Heart right ventricle (tissue), 16 donors: ENCODE data around the gene PDE3A. TPM values are rescaled to one million over a fixed set of nuclear protein-coding genes. Genes with fewer than 3 reads are reported as not detected.
"Not testable (repeated sequence)": the region's sequence is repeated elsewhere in the genome, so short reads cannot be mapped to it uniquely, and the experiment has no call there.

Experiments
- ATAC-seq, 8 donors: fragments of 200-7000 bp; cut with Tn5 transposase; one replicate each; pipeline ENCODE4 v1.9.1; 2020; ENCODE audit warnings: mild to moderate bottlenecking in 8 of 8, moderate library complexity in 8 of 8, moderate number of reproducible peaks in 1 of 8
- DNase-seq, 2 donors: peaks; one replicate each; pipeline ENCODE4 v3.0.0-alpha.2; 2020
- H3K27ac ChIP-seq, 10 donors: fragments of 200-600 bp; sonication (generic) in 2 of 10; one replicate each; pipeline versions ENCODE4 v1.5.0 to v1.8.0; 2020 to 2022; ENCODE audit warnings: mild to moderate bottlenecking in 3 of 10
- H3K27me3 ChIP-seq, 7 donors: fragments of 200-600 bp; one replicate each; pipeline ENCODE4 v1.8.0; 2021 to 2022; ENCODE audit warnings: mild to moderate bottlenecking in 2 of 7
- H3K36me3 ChIP-seq, 9 donors: fragments of 200-600 bp; sonication (generic) in 1 of 9; one replicate each; pipeline versions ENCODE4 v1.5.0 to v1.8.0; 2020 to 2022; ENCODE audit warnings: mild to moderate bottlenecking in 2 of 9
- H3K4me1 ChIP-seq, 9 donors: fragments of 200-600 bp; sonication (generic) in 1 of 9; one replicate each; pipeline versions ENCODE4 v1.5.0 to v1.8.0; 2020 to 2022; ENCODE audit warnings: mild to moderate bottlenecking in 4 of 9
- H3K4me3 ChIP-seq, 10 donors: fragments of 200-600 bp; sonication (generic) in 2 of 10; one replicate each; pipeline versions ENCODE4 v1.5.0 to v1.8.0; 2020 to 2022; ENCODE audit warnings: mild to moderate bottlenecking in 7 of 10, moderate library complexity in 2 of 10
- H3K9me3 ChIP-seq, 11 donors: fragments of 200-600 bp in 10 of 11; sonication (generic) in 2 of 11; one replicate each; pipeline versions ENCODE4 v1.5.0 to v1.8.0; 2013 to 2022; ENCODE audit warnings: mild to moderate bottlenecking in 2 of 11, control low read depth in 1 of 11, moderate library complexity in 1 of 11
- WGBS, 2 donors: extraction: QIAGEN DNeasy Blood & Tissue Kit; methylation state at CpG; one replicate each; pipeline ENCODE4 v1.1.7; 2013; ENCODE audit warnings: inconsistent platforms in 1 of 2; 5-methylcytosine and 5-hydroxymethylcytosine counted together
- intact Hi-C, 10 donors: fragments of 100-400 bp; cut with DNase I; formaldehyde crosslinking; loops; one replicate each; pipeline versions ENCODE4 v1.11.1 to v1.14.2; 2022
- polyA plus RNA-seq, 2 donors: library from polyadenylated mRNA; stranded (reverse); fragments of 200-250 nt; gene quantifications; one replicate each; pipeline ENCODE4 v1.2.3, GENCODE V29; 2013
- total RNA-seq, 10 donors: library from RNA; stranded (reverse); fragmentation: NEBNext Ultra II Directional in 3 of 10; extraction: Animal tissue kit (Norgen Biotek cat#: 25700) in 3 of 10; gene quantifications; one replicate each; pipeline versions ENCODE4 v1.2.1 to v1.2.4, GENCODE V29; 2021 to 2023
- TF ChIP-seq, protein P1 (sequence below), 9 donors: fragments of 200-600 bp; sonication (generic) in 2 of 9; IDR thresholded peaks; one replicate each; pipeline versions ENCODE4 v1.5.0 to v1.8.0; 2021 to 2022; ENCODE audit warnings: antibody characterized with exemption in 9 of 9, mild to moderate bottlenecking in 5 of 9, moderate library complexity in 1 of 9
- donor health status: Arrhythmogenic right ventricular cardiomyopathy.
- donor health status: ischemic (EF 13 %, LVEDD 7.1; RV severe dilation, severe dysfunction).
- donor health status: healthy with polysubstance abuse.
- donor health status: DM: no; HTN: yes; CAD: no.
- donor health status: DM: no; HTN: no; CAD: no.
- donor health status: ischemic (EF 25% LVEDD 6.9; RV normal size, moderate dysfunction).
- donor health status: ischemic (EF 25% LVEDD 5.7; RV mildly dilated, moderate dysfunction).
- donor health status: healthy.
- donor health status: DM: yes; HTN: yes; CAD: no.
- donor health status: Ischemic cardiomyopathy.
- donor health status: ischemic (EF 35%, LVEDD 5.7; RV mildly dilated, moderate dysfunction).
- donor health status: nonischemic (EF 11% LVEDD 7.7; RV severe dilation, severe dysfunction).
- donor health status: DM: yes; HTN: yes; CAD: no.
- donor health status: PGD.
- donor health status: ischemic (EF 29% LVEDD 5.4; RV normal size, mild dysfunction).
- donor health status: nonischemic (EF 23%, LVEDD 6.1; RV moderate dilation, normal function).

Gene PDE3A
- total and polyA plus RNA-seq, 12 donors: 18.8 to 362 (median 209) TPM

GRCh38 chr12:20546267-20546666, 177.9 kb downstream of the PDE3A start:
- H3K27ac ChIP-seq: peak overlapping the region in 1 of 10 donors; percentile 6
- no peaks in the 10 kb centered on the region for H3K27me3 ChIP-seq
- 53 to 54% methylated on average over 4 of the region's 4 CpGs for WGBS, 2 donors
- ATAC-seq (peak in 1 of 8 donors; percentile 49), DNase-seq (no peak)
- H3K9me3 ChIP-seq: no peaks in the 10 kb centered on the region
- TF ChIP-seq, protein P1, sequence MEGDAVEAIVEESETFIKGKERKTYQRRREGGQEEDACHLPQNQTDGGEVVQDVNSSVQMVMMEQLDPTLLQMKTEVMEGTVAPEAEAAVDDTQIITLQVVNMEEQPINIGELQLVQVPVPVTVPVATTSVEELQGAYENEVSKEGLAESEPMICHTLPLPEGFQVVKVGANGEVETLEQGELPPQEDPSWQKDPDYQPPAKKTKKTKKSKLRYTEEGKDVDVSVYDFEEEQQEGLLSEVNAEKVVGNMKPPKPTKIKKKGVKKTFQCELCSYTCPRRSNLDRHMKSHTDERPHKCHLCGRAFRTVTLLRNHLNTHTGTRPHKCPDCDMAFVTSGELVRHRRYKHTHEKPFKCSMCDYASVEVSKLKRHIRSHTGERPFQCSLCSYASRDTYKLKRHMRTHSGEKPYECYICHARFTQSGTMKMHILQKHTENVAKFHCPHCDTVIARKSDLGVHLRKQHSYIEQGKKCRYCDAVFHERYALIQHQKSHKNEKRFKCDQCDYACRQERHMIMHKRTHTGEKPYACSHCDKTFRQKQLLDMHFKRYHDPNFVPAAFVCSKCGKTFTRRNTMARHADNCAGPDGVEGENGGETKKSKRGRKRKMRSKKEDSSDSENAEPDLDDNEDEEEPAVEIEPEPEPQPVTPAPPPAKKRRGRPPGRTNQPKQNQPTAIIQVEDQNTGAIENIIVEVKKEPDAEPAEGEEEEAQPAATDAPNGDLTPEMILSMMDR (IDR thresholded peaks at IDR 0.05): no peak
- intact Hi-C loops: loop anchor here in 3 of 10 donors (5.0 to 10.0 kb wide), 4 partner anchors 71 to 171 kb away; no protein-coding TSS in a partner anchor
- H3K36me3 ChIP-seq: no peaks in the 10 kb centered on the region
- H3K4me1 ChIP-seq: peaks cover 0 to 71% (median 43%) of the 10 kb centered on the region in 9 donors
- no peak overlapping the region for H3K4me3 ChIP-seq

DNA sequence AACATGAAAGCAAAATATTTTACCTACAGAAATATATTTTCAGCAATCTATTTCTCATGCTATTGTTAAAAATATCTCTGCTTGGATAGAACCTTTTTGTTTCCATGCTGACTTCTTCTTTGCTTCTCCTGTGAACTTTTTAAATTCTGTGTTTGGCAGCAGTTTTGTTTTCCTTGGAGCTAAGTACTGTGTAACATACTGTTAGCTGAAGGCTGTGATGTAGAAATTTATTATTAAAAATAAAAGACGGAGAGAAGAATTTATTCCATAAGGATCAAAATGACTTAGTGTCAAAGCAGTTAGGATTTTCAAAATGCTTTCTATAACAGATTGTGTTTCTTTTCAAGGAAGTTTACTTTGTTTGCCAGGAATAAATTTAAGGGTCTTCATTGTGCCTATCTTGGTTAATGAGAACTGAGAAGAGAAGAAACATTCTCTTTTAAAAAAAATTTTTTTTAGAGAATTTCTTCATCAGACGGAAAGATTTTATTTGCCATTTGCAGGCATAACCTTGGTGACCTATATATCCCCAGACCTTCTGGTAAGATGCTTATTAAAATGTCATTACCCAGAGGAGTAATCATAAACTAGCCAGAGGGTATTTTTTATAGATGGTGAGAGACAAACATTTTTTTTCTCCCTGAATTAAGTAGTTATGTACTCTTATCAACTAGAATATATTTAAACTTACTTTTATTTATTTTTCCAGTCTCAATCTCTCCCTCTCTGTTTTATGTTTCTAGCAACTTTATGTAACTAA, 179.7 kb downstream of the PDE3A start:
- peaks cover 0 to 7% (median 0%) of the 10 kb centered on the region in 9 donors for H3K36me3 ChIP-seq
- H3K9me3 ChIP-seq: peaks cover 0 to 11% (median 0%) of the 10 kb centered on the region in 11 donors
- H3K27ac ChIP-seq: peak overlapping the region in 8 of 10 donors; percentile 7 to 59 (median 42)
- TF ChIP-seq, protein P1 (IDR thresholded peaks at IDR 0.05): no peak
- intact Hi-C loops: loop anchor here in 3 of 10 donors (5.0 to 10.0 kb wide), 4 partner anchors 73 to 173 kb away; no protein-coding TSS in a partner anchor
- WGBS, 2 donors: 13 to 17% methylated on average over 2 of the region's 2 CpGs
- no peak overlapping the region for H3K4me3 ChIP-seq
- peaks cover 0 to 69% (median 40%) of the 10 kb centered on the region in 9 donors for H3K4me1 ChIP-seq
- DNase-seq: peak in 1 of 2 donors; percentile 34
- no peaks in the 10 kb centered on the region for H3K27me3 ChIP-seq
- ATAC-seq: peak in 5 of 8 donors; percentile 28 to 62 (median 46)

- Histone ChIP-seq H3K4me3 (no peak overlapping the region), H3K9me3 (peaks cover 0 to 11% (median 0%) of the 10 kb centered on the region in 11 donors), H3K27ac (peak overlapping the region in 8 of 10 donors; percentile 7 to 59 (median 42)), H3K27me3 (no peaks in the 10 kb centered on the region), H3K4me1 (peaks cover 0 to 67% (median 35%) of the 10 kb centered on the region in 9 donors), H3K36me3 (peaks cover 0 to 7% (median 0%) of the 10 kb centered on the region in 9 donors)
- intact Hi-C loops: loop anchor here in 3 of 10 donors (5.0 to 10.0 kb wide), 4 partner anchors 74 to 174 kb away; no protein-coding TSS in a partner anchor
- TF ChIP-seq, protein P1 (IDR thresholded peaks at IDR 0.05): no peak
- 12 to 14% methylated on average over 1 of the region's 1 CpG for WGBS, 2 donors
- DNase-seq (no peak), ATAC-seq (no peak)
These were observed 180.3 kb downstream of the PDE3A start for GRCh38 chr12:20548611-20549010.

- peak in 1 of 2 donors; percentile 33 for DNase-seq
These were observed 180.9 kb downstream of the PDE3A start for GRCh38 chr12:20549108-20549719.

DNA sequence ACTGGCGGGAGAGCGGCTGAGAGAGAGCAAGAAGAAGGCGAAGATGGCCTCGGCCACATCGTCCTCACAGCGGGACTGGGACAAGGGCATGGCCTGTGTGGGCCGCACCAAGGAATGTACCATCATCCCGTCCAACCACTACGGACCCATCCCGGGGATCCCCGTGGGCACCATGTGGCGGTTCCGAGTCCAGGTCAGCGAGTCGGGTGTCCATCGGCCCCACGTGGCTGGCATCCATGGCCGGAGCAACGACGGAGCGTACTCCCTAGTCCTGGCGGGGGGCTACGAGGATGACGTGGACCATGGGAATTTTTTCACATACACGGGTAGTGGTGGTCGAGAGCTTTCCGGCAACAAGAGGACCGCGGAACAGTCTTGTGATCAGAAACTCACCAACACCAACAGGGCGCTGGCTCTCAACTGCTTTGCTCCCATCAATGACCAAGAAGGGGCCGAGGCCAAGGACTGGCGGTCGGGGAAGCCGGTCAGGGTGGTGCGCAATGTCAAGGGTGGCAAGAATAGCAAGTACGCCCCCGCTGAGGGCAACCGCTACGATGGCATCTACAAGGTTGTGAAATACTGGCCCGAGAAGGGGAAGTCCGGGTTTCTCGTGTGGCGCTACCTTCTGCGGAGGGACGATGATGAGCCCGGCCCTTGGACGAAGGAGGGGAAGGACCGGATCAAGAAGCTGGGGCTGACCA, 183.6 kb downstream of the PDE3A start:
- H3K27me3 ChIP-seq, H3K36me3 ChIP-seq, H3K4me3 ChIP-seq, intact Hi-C loops, H3K27ac ChIP-seq: not testable (repeated sequence)
- DNase-seq (peak in 1 of 2 donors; percentile 9), ATAC-seq (peak in 7 of 8 donors; percentile 15 to 72 (median 24))
- Histone ChIP-seq H3K4me1 (peaks cover 0 to 46% (median 39%) of the 10 kb centered on the region in 9 donors), H3K9me3 (peaks cover 0 to 11% (median 0%) of the 10 kb centered on the region in 11 donors)
- WGBS, 2 donors: 97 to 98% methylated on average over 41 to 46 of the region's 48 CpGs

More at GRCh38 chr12:20549108-20549719, 180.9 kb downstream of the PDE3A start:
- Histone ChIP-seq H3K4me3 (no peak overlapping the region), H3K27ac (peak overlapping the region in 6 of 10 donors; percentile 28 to 59 (median 52)), H3K27me3 (no peaks in the 10 kb centered on the region), H3K4me1 (peaks cover 0 to 61% (median 35%) of the 10 kb centered on the region in 9 donors), H3K36me3 (peaks cover 0 to 7% (median 0%) of the 10 kb centered on the region in 9 donors), H3K9me3 (peaks cover 0 to 11% (median 0%) of the 10 kb centered on the region in 11 donors)
- 24 to 25% methylated on average over 2 of the region's 2 CpGs for WGBS, 2 donors
- TF ChIP-seq, protein P1 (IDR thresholded peaks at IDR 0.05): peak; percentile 36 to 69 (median 56)
- intact Hi-C loops: loop anchor here in 3 of 10 donors (5.0 to 10.0 kb wide), 4 partner anchors 74 to 174 kb away; no protein-coding TSS in a partner anchor
- peak in 6 of 8 donors; percentile 42 to 79 (median 66) for ATAC-seq

DNA sequence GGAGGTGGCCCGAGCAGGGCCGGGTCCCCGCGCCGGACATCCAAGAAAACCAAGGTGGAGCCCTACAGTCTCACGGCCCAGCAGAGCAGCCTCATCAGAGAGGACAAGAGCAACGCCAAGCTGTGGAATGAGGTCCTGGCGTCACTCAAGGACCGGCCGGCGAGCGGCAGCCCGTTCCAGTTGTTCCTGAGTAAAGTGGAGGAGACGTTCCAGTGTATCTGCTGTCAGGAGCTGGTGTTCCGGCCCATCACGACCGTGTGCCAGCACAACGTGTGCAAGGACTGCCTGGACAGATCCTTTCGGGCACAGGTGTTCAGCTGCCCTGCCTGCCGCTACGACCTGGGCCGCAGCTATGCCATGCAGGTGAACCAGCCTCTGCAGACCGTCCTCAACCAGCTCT, 184.2 kb downstream of the PDE3A start:
- H3K4me3 ChIP-seq, H3K36me3 ChIP-seq, intact Hi-C loops, H3K27me3 ChIP-seq, H3K27ac ChIP-seq, DNase-seq: not testable (repeated sequence)
- H3K9me3 ChIP-seq: peaks cover 0 to 11% (median 0%) of the 10 kb centered on the region in 11 donors
- H3K4me1 ChIP-seq: peaks cover 0 to 46% (median 37%) of the 10 kb centered on the region in 9 donors
- 78 to 89% methylated on average over 20 to 22 of the region's 23 CpGs for WGBS, 2 donors
- ATAC-seq: peak in 6 of 8 donors; percentile 19 to 76 (median 52)
